HG03432 (cell line): ENCODE data around the gene FBXO47.

Experiments
- ATAC-seq: cut with Tn5 transposase; IDR thresholded peaks from one replicate; pipeline ENCODE4 v1.9.1; 2021; ENCODE audit warnings: mild to moderate bottlenecking, moderate library complexity; ENCODE audit not compliant: unreplicated experiment

Gene FBXO47

DNA sequence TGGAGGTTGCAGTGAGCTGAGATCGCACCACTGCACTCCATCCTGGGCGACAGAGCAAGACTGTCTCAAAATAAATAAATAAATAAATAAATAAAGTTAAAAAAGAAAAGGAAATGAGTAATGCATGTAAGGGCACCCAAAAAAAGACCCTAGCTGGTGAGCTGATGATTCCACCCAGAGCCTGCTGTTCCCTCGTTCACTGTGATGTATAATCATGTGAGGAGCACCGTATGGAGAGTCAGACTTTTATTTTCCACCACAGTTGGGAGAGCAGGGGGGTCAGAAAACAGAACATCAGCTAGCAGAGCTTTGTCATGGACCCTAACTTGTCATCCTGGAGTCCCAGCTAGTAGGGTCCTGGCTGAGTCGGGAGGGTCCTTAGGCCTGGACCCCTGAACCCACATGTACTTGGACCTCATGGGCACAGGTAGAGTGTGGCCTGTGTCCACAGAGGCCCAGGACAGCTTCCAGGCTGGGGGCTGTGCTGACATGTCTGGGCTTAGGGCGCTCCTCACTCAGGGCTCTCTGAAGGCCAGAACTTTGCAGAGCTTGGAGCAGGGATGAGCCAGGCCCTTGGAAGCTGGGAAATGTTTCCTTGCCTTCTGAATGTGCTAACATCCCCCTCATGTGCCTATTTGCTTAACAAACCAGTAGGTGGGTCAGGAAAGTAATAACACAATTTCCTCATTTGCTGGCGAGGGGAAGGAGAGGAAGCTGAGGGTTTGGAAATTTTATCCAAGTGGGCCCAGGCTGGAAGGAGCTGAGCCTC is 60.6 kb downstream of the FBXO47 start:
- no peak for ATAC-seq

DNA sequence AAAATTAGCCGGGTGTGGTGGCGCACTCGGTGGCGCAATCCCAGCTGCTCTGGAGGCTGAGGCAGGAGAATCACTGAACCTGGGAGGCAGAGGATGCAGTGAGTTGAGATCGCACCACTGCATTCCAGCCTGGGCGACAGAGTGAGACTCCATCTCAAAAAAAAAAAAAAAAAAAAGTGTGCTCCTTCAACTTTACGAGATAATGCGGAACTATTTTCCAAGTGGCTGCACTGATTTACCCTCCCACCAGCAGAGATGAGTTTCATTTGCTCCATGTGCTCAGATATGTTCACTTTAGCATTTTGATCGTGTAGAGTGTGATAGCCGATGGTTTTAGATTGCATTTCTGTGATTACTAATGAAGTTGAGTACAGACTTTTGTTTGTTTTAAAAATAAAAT is 61.8 kb downstream of the FBXO47 start:
- no peak for ATAC-seq

GRCh38 chr17:38904892-38905291 is 62.3 kb downstream of the FBXO47 start:
- ATAC-seq, result no peak

- no peak for ATAC-seq
Observed at GRCh38 chr17:38903404-38903803, 63.8 kb downstream of the FBXO47 start.

DNA sequence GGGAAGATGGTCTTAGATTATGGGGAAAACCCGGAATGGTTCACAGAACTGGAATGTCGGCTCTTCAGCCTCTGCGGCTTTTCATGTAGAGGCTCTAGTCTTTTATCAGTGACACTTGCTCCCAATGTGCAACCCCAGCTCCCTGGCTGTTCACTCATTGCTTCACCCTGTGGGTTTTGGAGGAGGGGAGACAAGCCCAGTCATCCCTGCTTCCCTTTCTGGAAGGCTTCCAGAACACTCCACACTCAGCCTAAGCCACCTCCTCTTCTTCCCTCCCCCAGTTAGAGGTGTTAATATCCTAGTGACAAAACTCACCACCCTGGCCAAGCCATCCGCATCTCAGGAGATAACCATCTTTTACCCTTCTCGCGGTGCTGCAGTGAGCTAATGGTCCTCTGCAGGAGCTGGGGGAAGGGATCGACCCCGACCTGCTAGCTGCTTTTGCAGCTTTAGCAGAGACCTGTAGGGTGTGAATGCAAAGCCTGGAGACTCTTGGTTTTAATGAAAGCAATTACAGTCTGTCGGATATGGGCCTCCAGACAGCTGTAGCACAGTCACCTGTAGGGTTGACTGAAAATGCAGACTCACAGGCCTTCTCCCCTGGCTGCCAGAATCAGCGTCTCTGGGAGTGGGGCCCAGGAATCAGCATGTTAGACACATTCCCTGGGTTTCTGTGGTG is 66.1 kb downstream of the FBXO47 start:
- no peak for ATAC-seq

GRCh38 chr17:38899421-38899820 is 67.8 kb downstream of the FBXO47 start:
- ATAC-seq, result peak; percentile 5

GRCh38 chr17:38898812-38899348 is 68.3 kb downstream of the FBXO47 start:
- ATAC-seq, result peak; percentile 82

DNA sequence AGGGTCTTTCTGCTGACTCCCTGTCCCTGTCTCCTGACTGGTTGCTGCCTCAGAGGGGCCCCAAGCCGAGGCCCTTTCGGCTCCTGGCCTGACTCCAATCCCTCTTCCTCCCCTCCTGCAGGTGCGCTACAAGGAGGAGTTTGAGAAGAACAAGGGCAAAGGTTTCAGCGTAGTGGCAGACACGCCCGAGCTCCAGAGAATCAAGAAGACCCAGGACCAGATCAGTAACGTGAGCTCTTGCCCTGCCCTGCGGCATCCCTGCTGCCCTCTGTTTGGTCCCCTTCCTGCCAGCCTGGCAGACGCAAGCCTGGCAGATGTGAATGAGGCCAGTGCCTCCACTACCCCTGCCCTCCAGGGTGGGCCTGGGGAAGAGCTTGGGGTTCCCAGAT is 68.9 kb downstream of the FBXO47 start:
- ATAC-seq, result peak; percentile 28

DNA sequence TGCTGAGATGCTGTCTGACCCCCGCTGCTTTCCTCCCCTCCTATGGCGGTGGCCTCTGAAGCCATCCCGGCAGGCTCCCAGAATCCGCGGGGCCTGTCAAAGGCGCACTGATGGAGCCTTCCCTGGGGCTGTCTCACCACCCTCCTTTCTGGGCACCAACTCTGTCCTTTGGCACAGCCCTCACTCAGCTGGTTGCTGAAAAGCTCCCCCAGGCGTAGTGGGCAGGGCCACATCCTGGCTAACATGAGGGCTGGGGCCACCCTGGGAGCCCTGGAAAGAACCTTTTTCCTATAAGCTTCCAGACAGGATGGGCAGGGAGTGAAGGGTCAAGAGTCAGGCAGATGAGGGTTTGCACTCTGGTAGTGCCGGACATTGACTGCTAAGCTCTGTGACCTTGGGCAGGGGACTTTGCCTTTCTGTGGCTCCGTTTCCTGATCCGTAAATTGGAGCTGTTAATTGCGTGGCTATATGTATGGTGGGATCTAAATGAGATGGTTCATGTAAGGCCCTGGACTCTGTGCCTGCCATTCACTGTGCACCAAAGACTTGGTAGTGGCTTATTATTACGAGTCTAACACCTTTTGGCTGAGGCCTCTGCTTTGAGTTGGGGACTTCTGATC is 69.4 kb downstream of the FBXO47 start:
- ATAC-seq, result no peak

DNA sequence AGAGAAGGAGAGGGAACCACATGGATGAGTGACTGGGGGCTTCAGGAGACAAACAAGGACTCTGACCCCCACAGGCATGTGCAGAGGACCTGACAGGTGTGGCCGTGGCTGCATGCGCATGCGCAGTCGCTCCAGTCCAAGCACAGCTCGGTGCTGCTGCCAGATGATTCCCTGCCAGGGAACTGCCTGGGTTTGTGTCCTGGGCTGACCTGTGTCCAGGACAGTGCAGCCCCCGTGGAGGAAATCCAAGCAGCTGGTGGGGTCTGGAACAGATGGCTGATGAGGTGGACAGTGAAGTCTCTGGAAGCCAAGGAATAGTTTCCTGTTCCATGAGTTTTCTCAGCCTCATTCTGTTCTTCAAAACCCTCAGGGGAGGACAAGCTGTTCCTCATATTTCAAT is 70.0 kb downstream of the FBXO47 start:
- ATAC-seq, result no peak

DNA sequence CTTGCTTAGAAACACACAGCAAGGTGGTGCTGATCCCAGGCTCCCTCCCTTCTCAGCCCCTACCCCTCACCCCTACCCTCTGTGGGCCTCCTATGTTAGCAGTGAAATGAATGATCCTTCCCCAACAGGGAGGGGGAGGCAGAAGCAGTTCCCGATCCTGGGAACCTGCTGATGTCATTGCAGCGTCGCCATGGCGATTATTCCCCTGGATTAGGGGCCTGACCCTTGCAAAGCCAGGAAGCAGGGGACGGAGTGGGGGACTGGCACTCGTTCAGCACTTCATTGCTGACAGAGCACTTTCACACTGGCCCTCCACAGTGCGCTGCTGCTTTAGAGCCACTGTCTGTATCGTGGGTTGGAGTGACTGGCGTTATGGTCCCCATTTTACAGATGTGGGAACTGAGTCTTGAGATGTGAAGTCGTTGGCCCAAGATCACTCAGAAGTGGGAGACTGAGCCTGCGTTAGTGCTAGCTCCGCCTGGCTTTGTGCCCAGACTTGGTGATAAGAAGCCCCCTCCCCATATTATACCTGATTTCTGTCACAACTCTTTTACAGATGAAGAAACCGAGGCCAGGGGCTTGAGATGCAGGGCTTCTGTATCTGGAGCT is 70.8 kb downstream of the FBXO47 start:
- no peak for ATAC-seq

- ATAC-seq, result no peak
Observed at GRCh38 chr17:38894276-38894675, 72.9 kb downstream of the FBXO47 start.

GRCh38 chr17:38893607-38894006 is 73.6 kb downstream of the FBXO47 start:
- no peak for ATAC-seq

GRCh38 chr17:38893113-38893512 is 74.1 kb downstream of the FBXO47 start:
- ATAC-seq, result no peak

- no peak for ATAC-seq
Observed at GRCh38 chr17:38892620-38893019, 74.6 kb downstream of the FBXO47 start.

GRCh38 chr17:38892083-38892482 is 75.1 kb downstream of the FBXO47 start:
- ATAC-seq, result no peak

- ATAC-seq, result no peak
Observed at GRCh38 chr17:38891441-38891840, 75.8 kb downstream of the FBXO47 start.

DNA sequence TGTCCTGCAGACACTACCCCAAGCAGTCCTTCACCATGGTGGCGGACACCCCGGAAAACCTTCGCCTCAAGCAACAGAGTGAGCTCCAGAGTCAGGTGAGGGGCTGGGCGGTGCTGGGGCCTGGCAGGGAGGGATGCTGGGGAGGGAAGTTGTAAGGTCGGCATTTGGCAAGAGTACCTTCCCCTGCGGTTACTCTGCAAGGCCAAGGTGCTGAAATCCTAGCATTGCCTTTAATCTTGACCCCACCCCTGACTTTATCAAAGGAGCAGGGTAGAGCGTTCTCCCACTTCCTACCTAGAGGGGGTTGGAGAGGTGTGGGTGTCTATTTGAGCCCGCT is 76.8 kb downstream of the FBXO47 start:
- ATAC-seq, result no peak

DNA sequence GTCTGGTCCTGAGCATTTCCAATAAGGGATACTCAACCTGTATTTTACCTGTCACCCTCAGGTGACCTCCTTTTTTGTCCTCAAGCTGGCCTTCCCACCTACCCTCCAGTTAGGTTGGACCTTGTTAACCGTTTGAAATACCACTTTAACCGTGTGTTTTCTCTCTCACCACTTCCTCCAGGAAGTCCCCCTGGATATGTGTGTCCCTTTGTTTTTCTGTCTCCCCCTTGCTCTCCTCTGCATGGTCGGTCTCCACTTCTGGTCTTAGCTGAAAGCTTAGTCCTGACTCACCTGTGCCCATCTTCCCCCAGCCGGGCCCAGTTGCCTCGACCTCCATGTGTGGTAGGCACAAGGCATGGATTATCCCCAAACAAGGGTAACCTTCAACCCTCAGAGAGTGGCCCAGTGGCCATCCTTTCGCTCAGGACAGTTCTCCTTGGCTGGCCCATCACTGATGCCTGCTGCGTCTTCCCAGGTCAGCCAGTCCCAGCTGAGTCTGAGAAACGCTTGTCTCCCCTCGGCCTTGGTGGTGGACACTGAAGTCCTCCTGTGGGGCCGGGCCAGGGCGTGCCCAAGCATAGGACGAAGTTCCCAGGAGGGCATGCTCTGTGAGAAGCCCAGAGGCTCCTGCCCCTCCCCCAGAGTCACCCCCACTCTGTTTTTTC is 77.3 kb downstream of the FBXO47 start:
- ATAC-seq, result no peak

- ATAC-seq, result no peak
Observed at GRCh38 chr17:38888842-38889241, 78.4 kb downstream of the FBXO47 start.

- ATAC-seq, result no peak
Observed at GRCh38 chr17:38886643-38887010, 80.6 kb downstream of the FBXO47 start.
